GM23338 (cell line): ENCODE data around the gene RXYLT1. TPM values are rescaled to one million over a fixed set of nuclear protein-coding genes. Genes with fewer than 3 reads are reported as not detected.

ENCODE experiments used
- ATAC-seq: fragments of 200-7000 bp; cut with Tn5 transposase; 3 replicates; pipeline ENCODE4 v1.9.1; 2020
- DNase-seq: peaks from one replicate; pipeline ENCODE4 v3.0.0-alpha.2; 2015; ENCODE audit warnings: low spot score
- H2AFZ ChIP-seq: fragments of 200-600 bp; sonication (generic); 2 replicates; pipeline ENCODE4 v1.8.0; 2016; ENCODE audit warnings: antibody characterized with exemption, mild to moderate bottlenecking, moderate library complexity
- H3F3A ChIP-seq: fragments of 200-600 bp; sonication (generic); replicated peaks from 2 replicates; pipeline ENCODE4 v1.8.0; 2017; ENCODE audit warnings: antibody characterized with exemption, mixed run types, low read depth
- H3K27ac ChIP-seq: fragments of 200-600 bp; sonication (generic); 2 replicates; pipeline ENCODE4 v1.6.1; 2016; ENCODE audit warnings: low read depth
- H3K27me3 ChIP-seq: fragments of 200-600 bp; sonication (generic); 2 replicates; pipeline ENCODE4 v1.8.0; 2016; ENCODE audit warnings: mild to moderate bottlenecking, mixed run types, moderate library complexity; ENCODE audit not compliant: insufficient read depth
- H3K36me3 ChIP-seq: fragments of 200-600 bp; sonication (generic); 2 replicates; pipeline ENCODE4 v1.8.0; 2016; ENCODE audit warnings: mild to moderate bottlenecking; ENCODE audit not compliant: insufficient read depth
- H3K4me1 ChIP-seq: fragments of 200-600 bp; sonication (generic); 2 replicates; pipeline ENCODE4 v1.8.0; 2016; ENCODE audit warnings: mild to moderate bottlenecking, moderate library complexity; ENCODE audit not compliant: insufficient read depth
- H3K4me2 ChIP-seq: fragments of 200-600 bp; sonication (generic); 2 replicates; pipeline ENCODE4 v1.7.1; 2017; ENCODE audit warnings: mixed run types
- H3K4me3 ChIP-seq: fragments of 200-600 bp; sonication (generic); 2 replicates; pipeline ENCODE4 v1.6.1; 2016; ENCODE audit warnings: mixed run types
- H3K79me2 ChIP-seq: fragments of 200-600 bp; sonication (generic); replicated peaks from 2 replicates; pipeline ENCODE4 v1.8.0; 2017; ENCODE audit warnings: mild to moderate bottlenecking; ENCODE audit not compliant: insufficient read depth
- H3K9me2 ChIP-seq: fragments of 200-600 bp; sonication (generic); 2 replicates; pipeline ENCODE4 v1.8.0; 2017; ENCODE audit not compliant: insufficient read depth
- H4K20me1 ChIP-seq: fragments of 200-600 bp; sonication (generic); replicated peaks from 2 replicates; pipeline ENCODE4 v1.8.0; 2017; ENCODE audit warnings: mild to moderate bottlenecking; ENCODE audit not compliant: insufficient read depth
- H3K27ac Mint-ChIP-seq: 2 replicates; pipeline ENCODE4 v1.8.0; 2020; ENCODE audit warnings: inconsistent platforms, mild to moderate bottlenecking, moderate library complexity, mixed read lengths
- H3K27me3 Mint-ChIP-seq: 3 replicates; pipeline ENCODE4 v1.8.0; 2022; ENCODE audit warnings: low read depth, mild to moderate bottlenecking, moderate library complexity, mixed read lengths, inconsistent platforms; ENCODE audit not compliant: insufficient read depth, poor library complexity
- H3K36me3 Mint-ChIP-seq: 3 replicates; pipeline ENCODE4 v1.8.0; 2021; ENCODE audit warnings: low read depth, mild to moderate bottlenecking, inconsistent platforms, moderate library complexity, mixed read lengths
- H3K4me1 Mint-ChIP-seq: 3 replicates; pipeline ENCODE4 v1.8.0; 2020; ENCODE audit warnings: mild to moderate bottlenecking, inconsistent platforms, mixed read lengths
- H3K4me3 Mint-ChIP-seq: 3 replicates; pipeline ENCODE4 v1.8.0; 2021; ENCODE audit warnings: moderate library complexity, mild to moderate bottlenecking, inconsistent platforms, mixed read lengths
- H3K9me3 Mint-ChIP-seq: 3 replicates; pipeline ENCODE4 v1.8.0; 2020; ENCODE audit warnings: moderate library complexity, mild to moderate bottlenecking, inconsistent platforms, mixed read lengths
- ETS1 ChIP-seq: IDR thresholded peaks from 2 replicates; pipeline ENCODE4 v1.6.1; 2016; ENCODE audit warnings: antibody characterized with exemption
- EZH2phosphoT487 ChIP-seq: fragments of 200-600 bp; sonication (generic); IDR thresholded peaks from one replicate; pipeline ENCODE4 v1.8.1; 2018; ENCODE audit warnings: antibody characterized with exemption; ENCODE audit not compliant: unreplicated experiment
- NANOG ChIP-seq: IDR thresholded peaks from 2 replicates; pipeline ENCODE4 v1.6.1; 2016; ENCODE audit warnings: antibody characterized with exemption, borderline replicate concordance
- POLR2AphosphoS5 ChIP-seq: IDR thresholded peaks from 2 replicates; pipeline ENCODE4 v1.6.1; 2016; ENCODE audit warnings: antibody characterized with exemption, low read depth
- ZNF114 ChIP-seq: fragments of 250-450 bp; sonication (Bioruptor Pico); IDR thresholded peaks from 2 replicates; pipeline ENCODE4 v1.5.0; 2020; ENCODE audit warnings: mild to moderate bottlenecking, moderate library complexity
- ZNF462 ChIP-seq: fragments of 250-450 bp; sonication (Bioruptor Pico); IDR thresholded peaks from 2 replicates; pipeline ENCODE4 v1.5.0; 2020; ENCODE audit warnings: mild to moderate bottlenecking, moderate library complexity
- polyA plus RNA-seq: library from polyadenylated mRNA; unstranded; fragments of >200 nt; fragmentation: Nextera tagmentation; extraction: Ambion mirVana; gene quantifications from 2 replicates; pipeline ENCODE4 v1.2.1, GENCODE V29; 2016
- total RNA-seq: library from RNA; depleted of rRNA; stranded (reverse); fragments of >200 nt; shearing (Covaris generic); gene quantifications from 2 replicates; pipeline ENCODE4 v1.2.3, GENCODE V29; 2014

Gene RXYLT1
- total and polyA plus RNA-seq, 2 experiments from 2014 or later = 10.1 to 11.1 TPM

GRCh38 chr12:63853978-63854377 lies 74.3 kb downstream of the RXYLT1 start:
- no peaks in the 10 kb centered on the region for H3K9me3 Mint-ChIP-seq
- Histone ChIP-seq H4K20me1 (no peaks in the 10 kb centered on the region), H2AFZ (no peak overlapping the region), H3K27ac (no peak overlapping the region), H3K27me3 (no peaks in the 10 kb centered on the region), H3K4me1 (no peaks in the 10 kb centered on the region), H3K79me2 (peaks cover 36% of the 10 kb centered on the region), H3K9me2 (no peaks in the 10 kb centered on the region), H3K36me3 (no peaks in the 10 kb centered on the region), H3F3A (no peaks in the 10 kb centered on the region), H3K4me3 (no peak overlapping the region), H3K4me2 (no peak overlapping the region)
- DNase-seq = no peak
- no peak overlapping the region for H3K4me3 Mint-ChIP-seq
- H3K4me1 Mint-ChIP-seq = peaks cover 4% of the 10 kb centered on the region
- H3K36me3 Mint-ChIP-seq = no peaks in the 10 kb centered on the region
- ATAC-seq = no peak
- TF ChIP-seq ZNF114 (no peak), EZH2phosphoT487 (no peak), NANOG (no peak), POLR2AphosphoS5 (no peak), ZNF462 (CRISPR knock-in tag) (no peak)
- no peak overlapping the region for H3K27ac Mint-ChIP-seq
- peaks cover 2% of the 10 kb centered on the region for H3K27me3 Mint-ChIP-seq

GRCh38 chr12:63855299-63855698 lies 75.6 kb downstream of the RXYLT1 start:
- no peak for ATAC-seq
- no peaks in the 10 kb centered on the region for H3K36me3 Mint-ChIP-seq
- no peaks in the 10 kb centered on the region for H4K20me1 ChIP-seq
- TF ChIP-seq ZNF462 (CRISPR knock-in tag) = no peak
- no peak for TF ChIP-seq EZH2phosphoT487
- TF ChIP-seq POLR2AphosphoS5 = no peak
- TF ChIP-seq ETS1 = no peak

More at GRCh38 chr12:63855299-63855698, 75.6 kb downstream of the RXYLT1 start:
- no peaks in the 10 kb centered on the region for H3K36me3 ChIP-seq
- no peaks in the 10 kb centered on the region for H3K27me3 ChIP-seq
- Mint-ChIP-seq H3K27me3 (peaks cover 2% of the 10 kb centered on the region), H3K27ac (no peak overlapping the region), H3K4me3 (no peak overlapping the region), H3K4me1 (peaks cover 2% of the 10 kb centered on the region; the same call in 2 of the 3 replicates), H3K9me3 (no peaks in the 10 kb centered on the region)
- H3K4me1 ChIP-seq = no peaks in the 10 kb centered on the region
- H3K4me2 ChIP-seq = no peak overlapping the region
- no peak overlapping the region for H2AFZ ChIP-seq
- H3K79me2 ChIP-seq = peaks cover 32% of the 10 kb centered on the region
- no peaks in the 10 kb centered on the region for H3K9me2 ChIP-seq
- H3F3A ChIP-seq = no peaks in the 10 kb centered on the region
- no peak overlapping the region for H3K4me3 ChIP-seq
- no peak for DNase-seq
- H3K27ac ChIP-seq = no peak overlapping the region
